Heart right ventricle (tissue), 16 donors: Measurements from ENCODE around the gene SUFU. TPM values are rescaled to one million over a fixed set of nuclear protein-coding genes. Genes with fewer than 3 reads are reported as not detected.

Experiments
- ATAC-seq, 8 donors: fragments of 200-7000 bp; cut with Tn5 transposase; one replicate each; pipeline ENCODE4 v1.9.1; 2020; ENCODE audit warnings: mild to moderate bottlenecking in 8 of 8, moderate library complexity in 8 of 8, moderate number of reproducible peaks in 1 of 8
- DNase-seq, 2 donors: peaks; one replicate each; pipeline ENCODE4 v3.0.0-alpha.2; 2020
- H3K27ac ChIP-seq, 10 donors: fragments of 200-600 bp; sonication (generic) in 2 of 10; one replicate each; pipeline versions ENCODE4 v1.5.0 to v1.8.0; 2020 to 2022; ENCODE audit warnings: mild to moderate bottlenecking in 3 of 10
- H3K27me3 ChIP-seq, 7 donors: fragments of 200-600 bp; one replicate each; pipeline ENCODE4 v1.8.0; 2021 to 2022; ENCODE audit warnings: mild to moderate bottlenecking in 2 of 7
- H3K36me3 ChIP-seq, 9 donors: fragments of 200-600 bp; sonication (generic) in 1 of 9; one replicate each; pipeline versions ENCODE4 v1.5.0 to v1.8.0; 2020 to 2022; ENCODE audit warnings: mild to moderate bottlenecking in 2 of 9
- H3K4me1 ChIP-seq, 9 donors: fragments of 200-600 bp; sonication (generic) in 1 of 9; one replicate each; pipeline versions ENCODE4 v1.5.0 to v1.8.0; 2020 to 2022; ENCODE audit warnings: mild to moderate bottlenecking in 4 of 9
- H3K4me3 ChIP-seq, 10 donors: fragments of 200-600 bp; sonication (generic) in 2 of 10; one replicate each; pipeline versions ENCODE4 v1.5.0 to v1.8.0; 2020 to 2022; ENCODE audit warnings: mild to moderate bottlenecking in 7 of 10, moderate library complexity in 2 of 10
- H3K9me3 ChIP-seq, 11 donors: fragments of 200-600 bp in 10 of 11; sonication (generic) in 2 of 11; one replicate each; pipeline versions ENCODE4 v1.5.0 to v1.8.0; 2013 to 2022; ENCODE audit warnings: mild to moderate bottlenecking in 2 of 11, control low read depth in 1 of 11, moderate library complexity in 1 of 11
- CTCF ChIP-seq, 9 donors: fragments of 200-600 bp; sonication (generic) in 2 of 9; IDR thresholded peaks; one replicate each; pipeline versions ENCODE4 v1.5.0 to v1.8.0; 2021 to 2022; ENCODE audit warnings: antibody characterized with exemption in 9 of 9, mild to moderate bottlenecking in 5 of 9, moderate library complexity in 1 of 9
- WGBS, 2 donors: extraction: QIAGEN DNeasy Blood & Tissue Kit; methylation state at CpG; one replicate each; pipeline ENCODE4 v1.1.7; 2013; ENCODE audit warnings: inconsistent platforms in 1 of 2; 5-methylcytosine and 5-hydroxymethylcytosine counted together
- intact Hi-C, 10 donors: fragments of 100-400 bp; cut with DNase I; formaldehyde crosslinking; loops; one replicate each; pipeline versions ENCODE4 v1.11.1 to v1.14.2; 2022
- polyA plus RNA-seq, 2 donors: library from polyadenylated mRNA; stranded (reverse); fragments of 200-250 nt; gene quantifications; one replicate each; pipeline ENCODE4 v1.2.3, GENCODE V29; 2013
- total RNA-seq, 10 donors: library from RNA; stranded (reverse); fragmentation: NEBNext Ultra II Directional in 3 of 10; extraction: Animal tissue kit (Norgen Biotek cat#: 25700) in 3 of 10; gene quantifications; one replicate each; pipeline versions ENCODE4 v1.2.1 to v1.2.4, GENCODE V29; 2021 to 2023
- donor health status: Arrhythmogenic right ventricular cardiomyopathy.
- donor health status: ischemic (EF 13 %, LVEDD 7.1; RV severe dilation, severe dysfunction).
- donor health status: healthy with polysubstance abuse.
- donor health status: DM: no; HTN: yes; CAD: no.
- donor health status: DM: no; HTN: no; CAD: no.
- donor health status: ischemic (EF 25% LVEDD 6.9; RV normal size, moderate dysfunction).
- donor health status: ischemic (EF 25% LVEDD 5.7; RV mildly dilated, moderate dysfunction).
- donor health status: healthy.
- donor health status: DM: yes; HTN: yes; CAD: no.
- donor health status: Ischemic cardiomyopathy.
- donor health status: ischemic (EF 35%, LVEDD 5.7; RV mildly dilated, moderate dysfunction).
- donor health status: nonischemic (EF 11% LVEDD 7.7; RV severe dilation, severe dysfunction).
- donor health status: DM: yes; HTN: yes; CAD: no.
- donor health status: PGD.
- donor health status: ischemic (EF 29% LVEDD 5.4; RV normal size, mild dysfunction).
- donor health status: nonischemic (EF 23%, LVEDD 6.1; RV moderate dilation, normal function).

Gene SUFU
- total and polyA plus RNA-seq, 12 donors, result 3.3 to 10.1 (median 7.2) TPM

DNA sequence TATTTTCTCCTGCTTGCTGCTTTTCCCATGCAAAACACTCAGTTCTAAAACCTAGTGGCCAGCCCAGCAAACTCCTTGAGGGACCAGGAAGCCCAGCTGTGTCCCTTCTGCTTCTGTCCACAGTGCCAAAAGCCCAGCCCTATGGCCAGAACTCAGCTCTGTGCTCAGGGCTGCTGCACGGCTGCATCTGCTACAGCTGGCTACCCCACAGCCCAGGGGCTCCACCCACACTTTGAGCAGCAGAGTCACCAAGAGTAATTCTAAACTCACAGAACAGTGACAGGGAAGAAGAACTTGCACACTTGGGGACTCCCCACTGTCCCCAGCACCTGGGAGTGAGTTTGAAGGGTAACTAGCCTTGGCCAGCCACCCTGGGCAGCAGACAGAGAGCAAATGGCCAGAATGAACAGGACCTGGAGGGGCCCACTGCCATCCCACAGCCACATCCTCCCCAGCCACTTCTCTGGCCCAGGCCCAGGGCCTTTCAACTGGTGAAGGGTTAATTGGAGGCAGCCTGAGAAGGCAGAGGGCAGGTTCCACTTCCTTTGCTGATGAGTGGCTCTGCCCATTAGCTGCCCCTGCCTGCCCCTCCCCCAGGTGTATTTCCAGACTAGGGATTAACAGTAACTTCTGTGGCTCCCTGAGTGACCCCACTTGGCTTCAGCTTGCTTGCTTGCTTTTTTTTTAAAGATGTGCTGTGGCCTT lies 112.4 kb downstream of the SUFU start:
- Histone ChIP-seq H3K27ac (peak overlapping the region in 8 of 10 donors; percentile 2 to 69 (median 40)), H3K27me3 (no peaks in the 10 kb centered on the region), H3K4me1 (peaks cover 26 to 97% (median 67%) of the 10 kb centered on the region in 9 donors), H3K9me3 (no peaks in the 10 kb centered on the region), H3K4me3 (no peak overlapping the region), H3K36me3 (peaks cover 0 to 51% (median 0%) of the 10 kb centered on the region in 9 donors)
- peak; percentile 75 to 80 for DNase-seq
- 50 to 55% methylated on average over 1 of the region's 1 CpG for WGBS, 2 donors
- peak in 7 of 8 donors; percentile 58 to 83 (median 73) for ATAC-seq
- peak in 2 of 9 donors; percentile 8 to 10 for TF ChIP-seq CTCF (IDR thresholded peaks at IDR 0.05)
- intact Hi-C loops, result no loop called here

DNA sequence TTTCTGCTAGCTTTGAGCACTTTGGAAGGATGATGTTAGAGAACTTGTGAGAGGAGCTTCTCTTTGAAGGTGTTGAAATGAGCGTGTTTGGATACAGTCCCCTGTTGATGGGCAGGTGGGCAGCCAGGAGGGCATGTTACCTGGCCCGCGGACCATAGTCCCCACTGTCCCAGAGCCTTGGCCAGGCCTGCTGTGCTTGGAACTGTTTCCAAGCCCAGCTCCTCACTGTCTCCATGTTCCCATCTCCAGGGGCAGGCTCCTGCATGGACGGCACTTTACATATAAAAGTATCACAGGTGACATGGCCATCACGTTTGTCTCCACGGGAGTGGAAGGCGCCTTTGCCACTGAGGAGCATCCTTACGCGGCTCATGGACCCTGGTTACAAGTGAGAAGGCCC lies 113.3 kb downstream of the SUFU start:
- WGBS, 2 donors, result 95 to 96% methylated on average over 9 of the region's 9 CpGs
- no peak overlapping the region for H3K4me3 ChIP-seq
- peaks cover 28 to 97% (median 69%) of the 10 kb centered on the region in 9 donors for H3K4me1 ChIP-seq
- no peak for TF ChIP-seq CTCF (IDR thresholded peaks at IDR 0.05)
- H3K27ac ChIP-seq, result peak overlapping the region in 2 of 10 donors; percentile 63 to 69
- DNase-seq, result no peak
- no peak for ATAC-seq
- intact Hi-C loops, result no loop called here
- no peaks in the 10 kb centered on the region for H3K27me3 ChIP-seq
- no peaks in the 10 kb centered on the region for H3K9me3 ChIP-seq
- H3K36me3 ChIP-seq, result peaks cover 0 to 51% (median 0%) of the 10 kb centered on the region in 9 donors

DNA sequence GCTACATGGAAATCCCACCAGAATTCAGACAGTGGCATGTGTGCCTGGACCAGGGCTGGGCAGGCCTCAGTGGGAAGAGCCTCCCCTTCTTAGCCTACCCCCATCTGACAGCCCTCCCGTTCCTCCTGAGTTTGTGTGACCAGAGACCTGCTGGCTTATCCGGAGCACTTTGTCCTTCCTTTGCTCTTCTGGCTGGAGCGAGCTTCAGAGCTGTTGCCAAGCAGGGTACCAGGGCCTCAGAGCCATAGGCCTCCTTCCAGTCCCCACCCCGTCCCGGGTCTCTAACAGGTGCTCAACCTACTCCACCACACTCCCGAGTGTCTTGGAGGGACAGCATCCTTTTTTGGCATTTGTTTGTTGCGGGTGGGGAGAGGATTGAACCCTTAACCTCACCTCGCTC lies 114.0 kb downstream of the SUFU start:
- DNase-seq (no peak), ATAC-seq (no peak)
- no peak for TF ChIP-seq CTCF (IDR thresholded peaks at IDR 0.05)
- H3K9me3 ChIP-seq, result no peaks in the 10 kb centered on the region
- peak overlapping the region in 3 of 10 donors; percentile 19 to 54 (median 30) for H3K27ac ChIP-seq
- peaks cover 0 to 48% (median 0%) of the 10 kb centered on the region in 9 donors for H3K36me3 ChIP-seq
- H3K4me3 ChIP-seq, result no peak overlapping the region
- intact Hi-C loops, result no loop called here
- WGBS, 2 donors, result 81% methylated on average over 8 of the region's 8 CpGs
- H3K4me1 ChIP-seq, result peaks cover 28 to 96% (median 68%) of the 10 kb centered on the region in 9 donors
- no peaks in the 10 kb centered on the region for H3K27me3 ChIP-seq

GRCh38 chr10:102619281-102619981 lies 115.7 kb downstream of the SUFU start:
- Histone ChIP-seq H3K36me3 (peaks cover 0 to 45% (median 0%) of the 10 kb centered on the region in 9 donors), H3K27me3 (no peaks in the 10 kb centered on the region), H3K4me3 (no peak overlapping the region), H3K27ac (peak overlapping the region; percentile 32 to 89 (median 80)), H3K4me1 (peaks cover 28 to 81% (median 52%) of the 10 kb centered on the region in 9 donors), H3K9me3 (no peaks in the 10 kb centered on the region)
- intact Hi-C loops, result no loop called here
- WGBS, 2 donors, result 60 to 71% methylated on average over 14 of the region's 14 CpGs
- DNase-seq (no peak), ATAC-seq (peak in 4 of 8 donors; percentile 7 to 24 (median 14))
- TF ChIP-seq CTCF (IDR thresholded peaks at IDR 0.05), result no peak
